B cell (primary cell): ENCODE data around the gene CCDC7.

Experiments used
- CTCF ChIP-seq: fragments of 200-600 bp; IDR thresholded peaks from one replicate; pipeline ENCODE4 v1.8.0; 2022; ENCODE audit warnings: antibody characterized with exemption, mild to moderate bottlenecking
- EZH2 ChIP-seq: IDR thresholded peaks from 2 replicates; pipeline ENCODE4 v1.6.1; 2012; ENCODE audit warnings: borderline replicate concordance, low read depth, mild to moderate bottlenecking, moderate library complexity, low read length; ENCODE audit not compliant: insufficient read depth, poor library complexity, severe bottlenecking

GRCh38 chr10:32773105-32773504, 327.2 kb downstream of the CCDC7 start:
- TF ChIP-seq CTCF (no peak), EZH2 (no peak)
